Calu3 (cell line): ENCODE measurements around the gene TMEM138. TPM values are rescaled to one million over a fixed set of nuclear protein-coding genes. Genes with fewer than 3 reads are reported as not detected.

ENCODE experiments used
- BruUV-seq: library from RNA; stranded (reverse); fragments of 400-500 nt; replicated peaks from 2 replicates; lab custom pipeline; 2021; lab: Mats Ljungman, UMichigan
- CTCF ChIA-PET: fragments of 300-600 bp; sonication (Branson Sonifier 250); formaldehyde crosslinking; loops from one replicate; lab custom pipeline; 2022; ENCODE audit warnings: antibody characterized with exemption; lab: Charles Lee
- DNase-seq: peaks from one replicate; pipeline ENCODE4 v3.0.0; 2022
- H3K27ac Mint-ChIP-seq: one replicate; pipeline ENCODE4 v1.8.0; 2022; ENCODE audit warnings: mixed read lengths; ENCODE audit not compliant: unreplicated experiment
- H3K27me3 Mint-ChIP-seq: one replicate; pipeline ENCODE4 v1.8.0; 2022; ENCODE audit warnings: mixed read lengths; ENCODE audit not compliant: unreplicated experiment
- H3K36me3 Mint-ChIP-seq: one replicate; pipeline ENCODE4 v1.8.0; 2022; ENCODE audit warnings: mild to moderate bottlenecking, moderate library complexity, mixed read lengths; ENCODE audit not compliant: insufficient read depth, unreplicated experiment
- H3K4me1 Mint-ChIP-seq: one replicate; pipeline ENCODE4 v1.8.0; 2022; ENCODE audit warnings: mild to moderate bottlenecking, low read depth, mixed read lengths; ENCODE audit not compliant: unreplicated experiment
- H3K4me3 Mint-ChIP-seq: one replicate; pipeline ENCODE4 v1.8.0; 2022; ENCODE audit warnings: mild to moderate bottlenecking, low read depth, moderate library complexity, mixed read lengths; ENCODE audit not compliant: unreplicated experiment
- H3K9me3 Mint-ChIP-seq: one replicate; pipeline ENCODE4 v1.8.0; 2022; ENCODE audit warnings: low read depth, mixed read lengths; ENCODE audit not compliant: unreplicated experiment
- CTCF ChIP-seq: fragments of 200-600 bp; IDR thresholded peaks from one replicate; pipeline ENCODE4 v1.8.0; 2022; ENCODE audit warnings: antibody characterized with exemption; ENCODE audit not compliant: unreplicated experiment
- intact Hi-C: fragments of 100-400 bp; cut with micrococcal nuclease; formaldehyde crosslinking; loops from one replicate; pipeline ENCODE4 v1.10.0; 2022; ENCODE audit not compliant: unreplicated experiment
- total RNA-seq: library from RNA; stranded (reverse); gene quantifications from 2 replicates; pipeline ENCODE4 v1.2.3, GENCODE V29; 2022

The TMEM138 gene
- total RNA-seq, 1 experiment from 2014 or later, result 51.6 TPM

- no peak for TF ChIP-seq CTCF
- no peaks in the 10 kb centered on the region for H3K9me3 Mint-ChIP-seq
- no peak overlapping the region for H3K27ac Mint-ChIP-seq
- CTCF ChIA-PET, result interaction anchor here (0.7 kb wide), 1 partner anchor 1172 kb away, joined by 3 read pairs; no protein-coding TSS in a partner anchor
- no peaks in the 10 kb centered on the region for H3K4me1 Mint-ChIP-seq
- no TSS peak for BruUV-seq
- H3K36me3 Mint-ChIP-seq, result peaks cover 22% of the 10 kb centered on the region
- no peak for DNase-seq
- H3K4me3 Mint-ChIP-seq, result no peak overlapping the region
- intact Hi-C loops, result no loop called here
- no peaks in the 10 kb centered on the region for H3K27me3 Mint-ChIP-seq
These were observed 4.8 kb upstream of the TMEM138 start for GRCh38 chr11:61357233-61357893.

GRCh38 chr11:61357894-61358239 lies 4.3 kb upstream of the TMEM138 start:
- Mint-ChIP-seq H3K27me3 (no peaks in the 10 kb centered on the region), H3K4me3 (no peak overlapping the region), H3K4me1 (no peaks in the 10 kb centered on the region), H3K9me3 (no peaks in the 10 kb centered on the region), H3K36me3 (peaks cover 27% of the 10 kb centered on the region), H3K27ac (no peak overlapping the region)
- no TSS peak for BruUV-seq
- CTCF ChIA-PET, result interaction anchor here (0.7 kb wide), 1 partner anchor 1172 kb away, joined by 3 read pairs; no protein-coding TSS in a partner anchor
- intact Hi-C loops, result no loop called here
- no peak for TF ChIP-seq CTCF
- no peak for DNase-seq

GRCh38 chr11:61358566-61358965 lies 3.6 kb upstream of the TMEM138 start:
- no peak for DNase-seq
- H3K27me3 Mint-ChIP-seq, result no peaks in the 10 kb centered on the region
- no TSS peak for BruUV-seq
- H3K36me3 Mint-ChIP-seq, result peaks cover 32% of the 10 kb centered on the region
- no peaks in the 10 kb centered on the region for H3K9me3 Mint-ChIP-seq
- no peak for TF ChIP-seq CTCF
- intact Hi-C loops, result no loop called here
- CTCF ChIA-PET, result interaction anchor here (0.6 kb wide), 1 partner anchor 1103 kb away, joined by 5 read pairs; no protein-coding TSS in a partner anchor
- H3K4me3 Mint-ChIP-seq, result no peak overlapping the region
- no peak overlapping the region for H3K27ac Mint-ChIP-seq
- H3K4me1 Mint-ChIP-seq, result no peaks in the 10 kb centered on the region

GRCh38 chr11:61359516-61359915 lies 2.7 kb upstream of the TMEM138 start:
- H3K27ac Mint-ChIP-seq, result no peak overlapping the region
- TF ChIP-seq CTCF, result no peak
- H3K4me3 Mint-ChIP-seq, result no peak overlapping the region

More at GRCh38 chr11:61359516-61359915, 2.7 kb upstream of the TMEM138 start:
- intact Hi-C loops, result no loop called here
- no peak for DNase-seq
- no TSS peak for BruUV-seq
- Mint-ChIP-seq H3K9me3 (no peaks in the 10 kb centered on the region), H3K4me1 (no peaks in the 10 kb centered on the region), H3K36me3 (peaks cover 32% of the 10 kb centered on the region), H3K27me3 (no peaks in the 10 kb centered on the region)
- CTCF ChIA-PET, result interaction anchor here (0.7 kb wide), 1 partner anchor 115 kb away, joined by 4 read pairs; no protein-coding TSS in a partner anchor
